Hematopoietic multipotent progenitor cell treated with erythropoietin and hydrocortisone succinate and interleukin-3 and kit ligand, for 4 days (in vitro differentiated cells): ENCODE measurements around the gene ORAI3.

Experiments used
- DNase-seq: peaks from one replicate; pipeline ENCODE4 v3.0.0-alpha.2; 2015

The ORAI3 gene

GRCh38 chr16:30947859-30948666 is 805 bp upstream of the ORAI3 start:
- DNase-seq, result peak; percentile 87

DNA sequence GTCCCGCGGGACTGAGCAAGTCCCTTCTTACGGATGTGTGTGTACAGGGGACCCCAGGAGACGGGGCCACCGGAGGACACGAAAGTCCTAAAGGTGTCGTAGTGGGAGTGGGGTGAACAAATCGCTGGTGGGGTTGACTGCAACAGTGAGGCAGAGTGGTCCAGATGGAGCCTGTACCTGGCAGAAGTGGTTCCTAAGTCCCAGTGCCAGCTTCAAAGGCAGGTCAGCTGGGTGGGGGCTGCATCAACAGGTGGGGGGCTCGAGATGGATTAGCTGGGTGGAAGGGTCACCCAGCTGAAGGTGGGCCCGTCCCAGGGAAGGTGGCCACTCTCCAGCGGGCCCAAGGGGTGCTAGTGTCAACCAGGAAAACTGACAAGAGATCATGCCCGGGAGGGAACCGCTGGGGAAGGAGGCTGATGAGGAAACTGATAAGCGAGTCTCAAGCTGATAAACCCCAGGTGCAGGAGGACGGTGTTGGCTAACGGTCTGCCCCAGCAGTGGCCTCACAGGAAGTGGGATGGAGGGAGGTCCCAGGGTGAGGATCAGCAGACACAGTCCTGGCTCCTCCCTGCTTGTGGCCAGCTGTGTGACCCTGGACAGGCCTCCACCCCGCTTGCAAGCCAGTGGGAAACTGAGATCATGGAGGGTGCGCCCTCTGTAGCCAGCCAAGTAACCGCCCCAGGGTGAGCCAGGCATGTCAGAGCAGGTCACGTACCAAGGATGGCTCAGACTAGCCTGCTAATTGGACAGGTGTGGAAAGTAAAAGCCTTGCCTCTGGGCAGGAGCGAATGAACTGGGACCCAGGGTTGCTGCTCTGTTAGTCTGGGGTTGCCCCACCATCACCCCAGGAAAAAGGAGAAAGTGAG is 1.0 kb downstream of the ORAI3 start:
- peak; percentile 94 for DNase-seq

DNA sequence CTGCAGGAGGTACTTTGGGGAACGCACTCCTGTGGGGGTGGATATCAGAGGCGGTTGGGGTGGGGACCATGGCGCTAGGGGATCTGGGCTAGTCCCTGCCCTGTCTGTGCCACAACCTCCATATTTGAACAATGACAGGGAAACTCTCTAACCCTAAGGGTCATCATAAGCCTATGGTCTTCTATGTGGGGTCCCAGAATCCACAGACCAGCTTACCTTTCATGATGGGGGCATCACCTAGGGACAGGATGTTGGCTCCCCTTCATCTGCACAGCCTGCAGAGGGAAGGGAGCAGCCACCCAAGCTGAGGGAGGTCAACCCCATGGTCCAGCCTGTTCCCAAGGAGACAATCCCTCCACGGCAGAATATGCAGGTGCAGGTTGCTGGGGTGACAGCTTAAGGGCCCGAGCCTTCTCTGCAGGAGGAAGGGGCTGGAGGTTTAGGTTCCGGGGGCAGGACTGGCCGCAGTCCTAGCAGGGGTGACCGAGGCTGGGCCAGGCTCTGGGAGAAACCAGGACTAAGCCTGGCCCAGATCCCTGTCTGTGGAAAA is 1.7 kb downstream of the ORAI3 start:
- DNase-seq, result no peak

DNA sequence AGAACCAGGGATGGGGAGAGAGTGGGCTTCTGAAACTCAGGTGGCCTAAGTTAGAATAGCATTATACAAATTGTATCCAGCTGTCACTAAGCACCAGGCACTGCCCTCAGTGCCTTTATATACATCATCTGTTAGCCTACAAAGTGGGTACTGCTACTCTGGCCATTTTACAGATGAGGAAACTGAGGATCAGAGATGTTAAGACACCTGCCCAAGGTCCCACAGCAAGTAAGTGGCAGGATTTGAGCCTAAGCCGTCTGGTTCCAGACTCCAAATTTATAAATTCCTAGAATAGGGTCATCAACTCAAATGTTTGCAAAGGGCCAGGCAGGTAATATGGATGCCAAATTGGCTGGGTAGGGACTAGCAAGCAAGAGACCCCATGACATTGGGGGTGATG is 2.3 kb downstream of the ORAI3 start:
- DNase-seq, result no peak

DNA sequence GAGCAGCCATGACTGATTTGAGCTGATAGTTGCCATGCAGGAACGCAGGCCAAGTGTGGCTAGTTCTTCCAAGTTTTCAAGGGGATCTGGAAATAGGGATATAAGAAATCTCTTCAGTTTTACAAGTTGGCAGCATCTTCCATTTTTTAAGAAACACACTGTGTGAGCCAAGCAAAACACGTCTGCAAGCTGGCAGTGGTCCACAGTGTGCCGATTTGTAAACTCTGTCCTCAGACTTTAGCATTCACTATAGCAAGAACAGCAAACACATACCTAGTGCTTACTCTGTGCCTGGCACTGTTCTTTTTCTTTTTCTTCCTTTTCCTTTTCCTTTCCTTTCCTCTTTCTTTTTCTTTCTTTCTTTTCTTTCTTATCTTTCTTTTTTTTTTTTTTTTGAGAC is 2.9 kb downstream of the ORAI3 start:
- DNase-seq, result no peak

DNA sequence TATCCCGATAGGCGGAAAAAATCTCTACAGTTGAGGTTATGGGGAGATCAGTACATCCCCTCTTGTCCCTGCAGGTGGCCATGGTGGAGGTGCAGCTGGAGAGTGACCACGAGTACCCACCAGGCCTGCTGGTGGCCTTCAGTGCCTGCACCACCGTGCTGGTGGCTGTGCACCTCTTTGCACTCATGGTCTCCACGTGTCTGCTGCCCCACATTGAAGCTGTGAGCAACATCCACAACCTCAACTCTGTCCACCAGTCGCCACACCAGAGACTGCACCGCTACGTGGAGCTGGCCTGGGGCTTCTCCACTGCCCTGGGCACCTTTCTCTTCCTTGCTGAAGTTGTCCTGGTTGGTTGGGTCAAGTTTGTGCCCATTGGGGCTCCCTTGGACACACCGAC is 4.2 kb downstream of the ORAI3 start:
- DNase-seq, result no peak

DNA sequence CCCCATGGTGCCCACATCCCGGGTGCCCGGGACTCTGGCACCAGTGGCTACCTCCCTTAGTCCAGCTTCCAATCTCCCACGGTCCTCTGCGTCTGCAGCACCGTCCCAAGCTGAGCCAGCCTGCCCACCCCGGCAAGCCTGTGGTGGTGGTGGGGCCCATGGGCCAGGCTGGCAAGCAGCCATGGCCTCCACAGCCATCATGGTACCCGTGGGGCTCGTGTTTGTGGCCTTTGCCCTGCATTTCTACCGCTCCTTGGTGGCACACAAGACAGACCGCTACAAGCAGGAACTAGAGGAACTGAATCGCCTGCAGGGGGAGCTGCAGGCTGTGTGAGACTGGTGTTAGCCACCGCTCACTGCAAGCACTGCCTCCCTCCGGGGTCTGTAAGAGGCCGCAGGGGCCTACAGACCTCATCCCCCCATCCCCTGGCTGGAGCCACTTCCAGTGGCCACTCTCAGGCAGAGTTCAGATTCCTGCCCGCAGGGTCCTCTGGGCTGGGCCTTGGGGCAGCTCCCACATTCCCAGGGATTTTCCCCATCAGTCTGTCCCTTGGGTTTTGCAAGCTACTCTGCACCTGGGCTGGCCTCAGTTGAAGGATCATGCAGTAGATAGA is 4.8 kb downstream of the ORAI3 start:
- DNase-seq, result peak; percentile 93

DNA sequence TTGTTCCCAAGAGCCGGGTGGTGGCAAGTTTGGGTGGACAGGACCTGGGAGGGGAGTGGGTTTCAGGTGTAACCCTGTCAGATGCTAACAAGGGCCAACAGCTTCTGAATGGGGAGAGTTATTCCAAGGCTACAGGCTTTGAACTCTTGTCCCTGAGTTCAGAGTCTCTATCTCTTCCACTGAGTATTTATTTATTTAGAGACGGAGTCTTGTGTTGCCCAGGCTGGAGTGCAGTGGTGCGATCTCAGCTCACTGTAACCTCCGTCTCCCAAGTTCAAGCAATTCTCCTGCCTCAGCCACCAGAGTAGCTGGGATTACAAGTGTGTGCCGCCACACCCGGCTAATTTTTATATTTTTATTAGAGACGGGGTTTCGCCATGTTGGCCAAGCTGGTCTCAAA is 6.1 kb downstream of the ORAI3 start:
- DNase-seq, result no peak

- DNase-seq, result peak; percentile 95
Observed at GRCh38 chr16:30956601-30957455, 8.0 kb downstream of the ORAI3 start.

DNA sequence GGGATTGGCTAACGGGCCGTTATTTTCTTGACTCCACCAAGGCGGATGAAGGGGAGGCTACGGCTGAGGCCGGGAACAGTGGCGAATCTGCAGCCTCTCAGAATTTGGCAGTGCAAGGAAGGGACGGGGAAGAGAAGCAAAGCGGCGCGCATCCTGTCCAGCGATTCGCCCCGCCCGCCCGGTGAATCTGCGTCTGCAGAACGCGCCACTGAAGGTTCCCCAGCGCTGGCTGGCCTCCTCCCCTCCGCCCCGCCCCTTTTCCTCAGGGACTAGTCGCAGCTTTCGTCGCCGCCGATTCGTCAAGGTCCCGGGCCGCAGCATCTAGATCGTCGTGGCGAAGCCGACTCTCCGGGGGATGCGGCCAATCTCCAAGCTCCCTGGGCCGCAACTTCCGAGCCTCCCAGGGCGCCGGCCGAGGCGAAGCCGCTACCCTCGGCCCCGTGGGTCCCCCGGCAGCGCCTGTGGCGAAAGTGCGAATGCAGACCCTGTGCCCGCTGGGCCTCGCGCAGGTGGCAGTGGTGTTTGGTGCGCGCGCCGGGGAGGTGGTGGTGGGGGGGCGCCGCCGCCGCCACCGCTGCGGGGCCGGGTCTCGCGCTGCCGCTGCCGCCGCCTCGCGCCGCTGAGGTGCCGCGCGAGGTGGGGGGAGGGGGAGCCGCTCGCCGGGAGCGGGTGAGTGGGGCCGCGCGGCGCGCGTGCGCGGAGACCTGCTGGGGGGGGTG is 8.7 kb downstream of the ORAI3 start, which contains the start of gene SETD1A:
Gene SETD1A (plus strand): TSS at position 299 of the 719 bp plus-strand sequence. CDS start 978 bp downstream, outside the sequence.
- DNase-seq, result peak; percentile 99

DNA sequence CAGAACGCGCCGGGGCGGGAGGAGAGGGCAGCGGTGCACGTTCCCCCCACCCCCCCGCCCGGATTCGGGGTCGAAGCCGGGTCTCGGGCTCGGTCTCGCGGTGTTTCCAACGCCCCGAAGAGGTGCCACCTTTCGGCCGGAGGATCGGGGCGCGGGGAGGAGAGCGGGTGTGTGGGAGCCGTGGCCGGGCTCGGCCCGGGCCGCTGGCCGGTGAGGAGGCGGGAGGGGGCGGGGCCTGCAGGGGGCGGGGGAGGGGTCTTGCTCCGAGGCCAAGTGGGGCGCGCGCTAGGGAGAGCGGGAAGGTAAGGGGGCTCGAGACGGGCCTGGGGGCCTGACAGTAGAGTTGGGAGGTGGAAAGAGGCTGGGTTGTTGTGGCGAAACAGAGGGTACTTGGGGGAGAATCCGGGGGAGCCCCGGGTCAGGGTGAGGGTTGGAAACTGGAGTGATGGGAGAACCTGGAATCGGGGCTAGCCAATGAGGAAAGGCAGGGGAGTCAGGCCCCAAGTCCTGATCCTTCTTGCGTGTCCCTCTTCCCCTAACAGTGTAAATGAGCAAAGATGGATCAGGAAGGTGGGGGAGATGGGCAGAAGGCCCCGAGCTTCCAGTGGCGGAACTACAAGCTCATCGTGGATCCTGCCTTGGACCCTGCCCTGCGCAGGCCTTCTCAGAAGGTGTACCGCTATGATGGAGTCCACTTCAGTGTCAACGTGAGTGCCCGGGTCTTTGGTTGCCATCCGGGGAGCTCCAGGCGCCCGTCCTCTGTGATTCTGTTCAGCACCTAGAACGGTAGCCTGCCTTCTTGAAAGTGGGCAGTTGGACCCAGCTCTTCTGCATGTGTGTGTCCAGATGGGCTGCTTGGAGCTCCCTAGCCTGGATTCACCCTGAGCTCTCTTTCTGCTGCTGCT is 9.6 kb downstream of the ORAI3 start:
- peak; percentile 79 for DNase-seq

DNA sequence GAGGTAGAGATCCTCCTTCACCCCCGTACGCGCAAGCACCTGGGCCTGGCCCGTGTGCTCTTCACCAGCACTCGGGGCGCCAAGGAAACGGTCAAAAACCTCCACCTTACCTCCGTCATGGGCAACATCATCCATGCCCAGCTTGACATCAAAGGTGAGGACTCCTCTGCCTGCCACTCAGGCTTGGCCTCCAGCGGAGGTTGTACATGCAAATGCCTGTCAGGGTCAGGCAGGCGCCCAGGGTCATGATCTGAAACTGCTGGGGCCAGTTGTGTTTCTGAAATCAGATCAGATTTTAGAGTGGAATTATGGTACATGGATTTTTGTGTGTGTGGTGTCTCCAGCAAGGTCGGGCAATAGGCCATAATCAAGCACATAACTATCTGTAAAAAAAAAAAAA is 12.5 kb downstream of the ORAI3 start:
- no peak for DNase-seq

GRCh38 chr16:30963925-30964511 is 15.2 kb downstream of the ORAI3 start:
- no peak for DNase-seq

GRCh38 chr16:30964574-30965226 is 15.8 kb downstream of the ORAI3 start:
- no peak for DNase-seq

DNA sequence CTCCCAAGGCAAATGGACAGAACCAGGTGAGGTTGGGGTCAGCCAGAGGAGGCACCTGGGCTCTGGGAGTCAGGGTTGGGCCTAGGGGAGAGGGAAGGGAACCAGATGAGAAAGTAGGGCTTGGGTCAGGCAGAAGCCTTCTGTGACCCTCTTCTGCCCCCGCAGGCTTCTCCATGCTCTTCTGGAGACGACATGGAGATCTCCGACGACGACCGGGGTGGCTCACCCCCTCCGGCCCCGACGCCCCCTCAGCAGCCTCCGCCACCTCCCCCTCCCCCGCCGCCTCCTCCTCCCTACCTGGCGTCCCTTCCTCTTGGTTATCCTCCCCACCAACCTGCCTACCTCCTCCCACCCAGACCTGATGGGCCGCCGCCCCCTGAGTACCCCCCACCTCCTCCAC is 16.6 kb downstream of the ORAI3 start:
- DNase-seq, result no peak

GRCh38 chr16:30966033-30966619 is 17.3 kb downstream of the ORAI3 start:
- DNase-seq, result no peak

DNA sequence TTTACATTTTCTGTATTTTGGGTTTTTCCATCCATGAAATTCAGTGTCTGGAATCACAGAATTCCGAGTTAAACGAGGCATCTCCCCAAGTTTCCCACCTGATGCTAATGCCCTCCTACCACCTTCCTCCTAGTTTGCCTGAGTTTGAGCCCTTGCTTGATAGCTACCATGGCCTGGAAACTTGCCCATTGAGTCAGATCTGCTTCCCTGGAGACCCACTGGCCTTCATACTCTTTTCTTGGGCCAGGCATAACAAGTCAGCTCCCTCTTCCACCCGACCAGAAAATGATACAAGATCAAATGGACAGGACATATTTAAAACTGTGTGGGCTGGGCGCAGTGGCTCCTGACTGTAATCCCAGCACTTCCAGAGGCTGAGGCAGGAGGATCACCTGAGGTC is 18.9 kb downstream of the ORAI3 start:
- no peak for DNase-seq

- no peak for DNase-seq
Observed at GRCh38 chr16:30969246-30969842, 20.5 kb downstream of the ORAI3 start.

DNA sequence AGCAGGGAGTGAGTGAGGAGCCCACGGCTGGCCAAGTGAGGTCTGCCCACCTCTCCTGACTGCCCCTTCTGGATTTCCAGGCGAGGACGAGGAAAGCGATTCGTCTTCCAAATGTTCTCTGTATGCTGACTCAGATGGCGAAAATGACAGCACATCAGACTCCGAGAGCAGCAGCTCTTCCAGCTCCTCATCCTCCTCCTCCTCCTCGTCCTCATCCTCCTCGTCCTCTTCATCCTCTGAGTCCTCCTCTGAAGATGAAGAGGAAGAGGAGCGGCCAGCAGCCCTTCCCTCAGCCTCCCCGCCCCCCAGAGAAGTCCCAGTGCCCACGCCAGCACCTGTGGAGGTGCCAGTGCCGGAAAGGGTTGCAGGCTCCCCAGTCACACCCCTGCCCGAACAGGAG is 22.4 kb downstream of the ORAI3 start:
- no peak for DNase-seq
